Inferior parietal cortex (tissue), 1 donor: ENCODE results near the gene AFAP1.

Source experiments
- DNase-seq: peaks from one replicate; pipeline ENCODE4 v3.0.0-alpha.2; 2016; ENCODE audit errors: extremely low spot score

AFAP1 gene

GRCh38 chr4:7821245-7822136, 118.2 kb downstream of the AFAP1 start:
- DNase-seq, result no peak

GRCh38 chr4:7820031-7820818, 119.4 kb downstream of the AFAP1 start:
- no peak for DNase-seq

DNA sequence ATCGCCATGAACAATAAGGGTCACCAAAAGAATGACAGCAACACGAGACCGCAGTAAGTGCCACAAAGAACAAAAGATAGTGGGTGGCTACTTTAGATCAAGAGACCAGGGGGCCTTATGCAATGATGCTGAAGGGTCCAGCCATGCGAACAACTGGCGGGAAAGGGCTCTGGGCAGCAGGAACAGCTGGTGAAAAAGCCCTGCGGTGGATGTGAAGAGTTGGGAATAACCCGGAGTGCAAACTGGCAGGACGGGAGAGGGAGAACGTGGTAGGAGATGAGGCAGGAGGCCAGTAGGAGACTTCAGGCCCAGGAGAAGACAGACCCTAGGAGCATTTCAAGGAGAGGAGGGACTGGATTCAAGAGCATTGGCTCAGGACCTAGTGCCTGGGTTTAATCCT, 120.2 kb downstream of the AFAP1 start:
- no peak for DNase-seq

DNA sequence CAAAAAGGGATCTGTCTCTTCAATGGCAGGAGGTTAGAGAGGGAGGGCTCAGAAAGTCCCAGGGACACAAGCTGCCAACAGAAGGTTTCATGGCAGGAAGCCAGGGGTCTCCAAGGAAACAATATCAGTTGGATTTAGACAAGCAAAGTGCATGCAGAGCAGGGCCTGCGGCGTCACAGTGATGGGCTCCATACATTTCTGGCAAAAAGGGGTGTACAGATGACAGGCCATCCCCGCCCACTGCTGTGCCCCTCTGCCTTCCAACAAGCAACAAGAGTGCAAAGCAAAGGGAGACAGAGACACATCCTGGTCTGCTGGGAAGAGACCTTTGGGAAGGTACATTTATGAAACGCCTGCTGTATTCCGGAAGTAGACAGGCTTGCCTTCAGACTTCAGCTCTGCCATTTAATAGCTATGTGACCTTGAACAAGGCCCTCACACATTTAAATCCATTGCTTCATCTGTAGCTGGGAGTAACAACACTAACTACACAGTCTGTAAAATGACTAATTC, 121.2 kb downstream of the AFAP1 start:
- DNase-seq, result no peak

GRCh38 chr4:7817877-7818398, 121.7 kb downstream of the AFAP1 start:
- DNase-seq, result no peak

DNA sequence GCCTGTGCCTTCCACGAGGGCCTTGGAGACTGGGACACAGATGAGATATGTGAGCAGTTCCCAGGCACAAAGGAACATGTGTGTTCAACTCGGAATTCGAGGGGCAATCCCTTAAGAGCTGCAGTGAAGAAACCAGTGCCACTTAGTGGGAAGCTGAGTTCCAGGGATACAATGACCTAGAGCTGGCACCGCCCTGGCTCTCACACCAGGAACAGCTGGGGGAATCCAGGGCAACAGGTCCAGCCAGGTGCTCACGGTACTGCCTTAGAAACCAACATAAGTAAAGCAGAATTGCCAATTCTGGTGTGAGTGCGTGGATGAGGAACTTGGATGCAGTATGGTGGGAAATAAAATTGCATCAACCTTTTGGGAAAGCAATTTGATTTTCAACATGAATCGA, 122.9 kb downstream of the AFAP1 start:
- DNase-seq, result no peak

- DNase-seq, result no peak
Measured at GRCh38 chr4:7815981-7816380, 123.7 kb downstream of the AFAP1 start.

- no peak for DNase-seq
Measured at GRCh38 chr4:7815562-7815961, 124.1 kb downstream of the AFAP1 start.

DNA sequence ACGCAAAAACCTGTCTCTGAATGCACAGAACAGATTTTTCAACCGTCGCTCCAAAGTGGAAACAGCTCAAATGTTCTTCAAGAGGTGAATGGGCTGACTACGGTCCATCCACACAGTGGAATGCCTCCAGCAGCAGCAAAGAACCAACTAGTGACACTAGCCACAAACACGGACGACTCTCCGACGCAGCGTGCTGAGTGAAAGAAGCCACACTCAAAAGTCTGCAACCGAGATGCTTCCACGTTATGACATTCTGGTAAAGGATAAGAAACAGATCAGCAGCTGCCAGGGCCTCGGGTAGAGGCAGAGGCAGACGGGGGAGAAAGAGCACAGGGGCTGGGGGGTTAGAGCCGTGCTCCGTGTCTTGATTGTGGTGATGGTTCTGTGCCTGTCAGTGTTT, 125.2 kb downstream of the AFAP1 start:
- no peak for DNase-seq

GRCh38 chr4:7813674-7814073, 126.0 kb downstream of the AFAP1 start:
- DNase-seq, result no peak

GRCh38 chr4:7812921-7813320, 126.7 kb downstream of the AFAP1 start:
- no peak for DNase-seq

DNA sequence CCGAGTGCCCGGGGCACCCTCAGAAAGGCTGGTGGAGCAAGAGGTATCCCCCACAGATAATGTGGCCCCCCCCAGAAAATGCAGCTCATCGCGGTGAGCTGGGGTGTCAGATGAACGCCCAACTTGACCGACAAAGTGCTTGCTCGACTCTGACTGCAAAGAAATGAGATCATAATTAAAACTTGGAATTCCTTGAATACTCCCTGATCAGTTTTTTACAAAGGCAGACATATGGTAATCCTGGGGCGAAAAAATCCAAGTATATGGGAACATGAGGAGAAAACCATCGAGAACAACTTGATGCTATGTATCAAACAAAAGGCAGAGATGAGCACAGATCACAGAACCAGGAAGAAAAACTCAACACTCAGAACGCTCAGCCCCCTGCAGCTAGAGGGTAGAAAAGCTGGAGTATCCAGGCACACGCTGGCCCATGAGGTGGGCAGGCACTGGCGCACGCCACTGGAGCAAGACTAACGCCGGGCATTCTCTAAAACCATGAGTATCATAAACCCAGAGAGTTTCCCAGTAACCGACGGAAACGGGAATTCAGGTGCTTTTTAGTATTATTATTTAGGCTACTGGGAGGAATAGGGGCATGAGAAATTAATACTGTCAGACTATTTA, 127.3 kb downstream of the AFAP1 start:
- no peak for DNase-seq

- DNase-seq, result no peak
Measured at GRCh38 chr4:7811536-7812191, 128.0 kb downstream of the AFAP1 start.

- DNase-seq, result no peak
Measured at GRCh38 chr4:7810783-7811535, 128.7 kb downstream of the AFAP1 start.

DNA sequence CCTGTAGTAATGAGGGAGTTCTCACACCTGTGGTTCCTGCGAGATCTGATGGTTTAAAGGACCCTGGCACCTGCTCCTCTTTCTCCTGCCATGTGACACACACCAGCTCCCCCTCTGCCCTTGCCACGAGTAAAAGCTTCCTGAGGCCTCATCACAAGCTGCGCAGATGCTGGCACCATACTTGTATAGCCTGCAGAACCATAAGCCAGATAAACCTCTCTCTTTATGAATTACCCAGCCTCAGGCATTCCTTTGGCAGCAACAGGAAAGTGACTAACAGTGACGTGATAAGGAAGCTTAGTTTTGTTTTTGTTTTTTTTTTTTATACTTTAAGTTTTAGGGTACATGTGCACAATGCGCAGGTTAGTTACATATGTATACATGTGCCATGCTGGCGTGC, 130.9 kb downstream of the AFAP1 start:
- no peak for DNase-seq

DNA sequence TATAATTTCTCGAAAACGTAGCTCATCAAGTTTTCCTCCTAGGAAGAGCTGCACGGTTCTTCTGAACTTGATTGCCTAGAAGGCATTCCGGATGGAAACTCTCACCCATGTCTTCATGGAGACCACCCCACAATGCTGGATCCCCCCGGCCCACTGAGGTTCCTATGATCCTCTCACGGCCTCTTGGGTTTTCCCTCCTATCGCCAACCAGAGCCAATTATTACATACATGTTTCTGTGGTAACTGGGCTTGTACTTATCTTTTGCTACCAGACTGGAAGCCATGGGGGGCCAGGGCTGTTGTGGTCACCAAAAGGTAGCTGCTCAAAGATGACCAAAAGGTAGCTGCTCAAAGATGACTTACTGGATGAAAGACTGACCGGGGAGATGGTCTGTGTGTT, 131.5 kb downstream of the AFAP1 start:
- no peak for DNase-seq

GRCh38 chr4:7807351-7807921, 132.2 kb downstream of the AFAP1 start:
- no peak for DNase-seq

- no peak for DNase-seq
Measured at GRCh38 chr4:7806338-7807090, 133.1 kb downstream of the AFAP1 start.

DNA sequence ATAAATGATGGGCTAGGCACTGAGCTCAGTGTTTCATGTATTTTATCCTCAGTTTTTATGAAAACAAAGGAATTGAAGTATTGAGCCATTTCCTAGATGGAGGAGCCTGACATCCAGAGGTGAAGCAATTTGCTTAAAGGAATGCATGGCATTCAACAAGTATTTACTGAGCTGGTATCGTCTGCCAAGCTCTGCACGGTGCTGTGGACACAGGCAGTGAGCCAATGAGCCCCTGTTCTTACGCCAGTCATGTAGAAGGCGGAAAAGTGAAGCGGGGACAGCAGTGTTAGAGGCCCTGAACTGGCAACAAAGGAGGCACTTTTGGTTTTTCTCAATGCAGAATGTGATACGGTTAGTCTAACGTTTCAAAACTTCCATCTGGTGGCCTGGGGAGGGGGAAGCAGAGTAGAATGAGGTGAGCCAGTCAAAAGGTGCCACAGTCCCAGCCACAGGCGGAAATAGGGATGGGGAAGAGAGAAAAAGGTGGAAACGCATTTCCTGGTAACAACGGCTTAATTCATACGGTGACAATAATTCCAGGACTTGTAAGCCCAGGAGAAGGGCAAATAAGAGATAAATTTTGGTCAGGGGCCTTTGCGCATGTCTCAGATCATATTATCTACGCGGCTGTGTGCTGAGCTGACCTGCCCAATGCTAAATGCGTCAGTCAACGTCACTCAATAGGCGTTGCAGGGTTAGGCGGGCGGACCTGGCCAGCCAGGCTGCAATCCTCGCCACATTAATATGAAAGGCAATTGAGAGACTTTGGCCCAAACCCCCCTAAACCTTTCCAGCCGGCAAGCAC, 133.9 kb downstream of the AFAP1 start:
- DNase-seq, result no peak
